Keratinocyte (primary cell): ENCODE measurements around the gene VPS13D. TPM values are rescaled to one million over a fixed set of nuclear protein-coding genes. Genes with fewer than 3 reads are reported as not detected.

Experiments used
- DNase-seq: peaks from one replicate; pipeline ENCODE4 v3.0.0-alpha.2; 2011; ENCODE audit warnings: low read depth, missing footprints, low spot score
- FAIRE-seq: peaks from 2 replicates; lab custom pipeline; 2011; peaks lifted over from hg19 to GRCh38; lab: Jason Lieb, UNC
- H2AFZ ChIP-seq: 2 replicates; pipeline ENCODE4 v1.6.0; 2012; ENCODE audit warnings: low read length, control low read depth, inconsistent platforms; ENCODE audit not compliant: control insufficient read depth
- H3K27ac ChIP-seq: 2 replicates; pipeline ENCODE4 v1.5.1; 2011; ENCODE audit warnings: low read length; ENCODE audit not compliant: control insufficient read depth, insufficient read depth
- H3K27me3 ChIP-seq: 3 replicates; pipeline ENCODE4 v1.6.0; 2011; ENCODE audit warnings: low read length; ENCODE audit not compliant: control insufficient read depth, insufficient read depth; ENCODE audit errors: extremely low read depth
- H3K36me3 ChIP-seq, 2 experiments: 2 replicates in 1 of 2; 3 replicates in 1 of 2; pipeline ENCODE4 v1.5.1; 2011; ENCODE audit warnings: low read length in 2 of 2, mild to moderate bottlenecking in 1 of 2; ENCODE audit not compliant: control insufficient read depth in 2 of 2, insufficient read depth in 2 of 2; ENCODE audit errors: extremely low read depth in 1 of 2
- H3K4me1 ChIP-seq: 3 replicates; pipeline ENCODE4 v1.5.1; 2011; ENCODE audit warnings: low read length; ENCODE audit not compliant: control insufficient read depth, insufficient read depth; ENCODE audit errors: extremely low read depth
- H3K4me2 ChIP-seq: 3 replicates; pipeline ENCODE4 v1.6.0; 2011; ENCODE audit warnings: low read depth, low read length; ENCODE audit not compliant: control insufficient read depth, insufficient read depth; ENCODE audit errors: extremely low read depth
- H3K4me3 ChIP-seq, 3 experiments: fragments of 200-600 bp in 1 of 3; sonication (generic) in 1 of 3; 2 replicates in 2 of 3; 3 replicates in 1 of 3; pipeline ENCODE4 v1.5.1; 2011 to 2016; ENCODE audit warnings: low read length in 3 of 3, mild to moderate bottlenecking in 3 of 3, control low read depth in 2 of 3, inconsistent platforms in 1 of 3, low read depth in 1 of 3, mixed read lengths in 1 of 3, mixed run types in 1 of 3, moderate library complexity in 1 of 3; ENCODE audit not compliant: control insufficient read depth in 2 of 3, insufficient read depth in 2 of 3; ENCODE audit errors: extremely low read depth in 1 of 3
- H3K79me2 ChIP-seq: 2 replicates; pipeline ENCODE4 v1.6.0; 2012; ENCODE audit warnings: low read length; ENCODE audit not compliant: control insufficient read depth, insufficient read depth
- H3K9ac ChIP-seq: 3 replicates; pipeline ENCODE4 v1.6.0; 2011; ENCODE audit warnings: low read length; ENCODE audit not compliant: control insufficient read depth, insufficient read depth; ENCODE audit errors: extremely low read depth
- H3K9me1 ChIP-seq: 3 replicates; pipeline ENCODE4 v1.6.0; 2011; ENCODE audit warnings: low read length; ENCODE audit not compliant: control insufficient read depth, insufficient read depth; ENCODE audit errors: extremely low read depth
- H3K9me3 ChIP-seq: 2 replicates; pipeline ENCODE4 v1.5.1; 2012; ENCODE audit warnings: low read depth, low read length; ENCODE audit not compliant: control insufficient read depth
- H4K20me1 ChIP-seq: 3 replicates; pipeline ENCODE4 v1.6.0; 2011; ENCODE audit warnings: low read length; ENCODE audit not compliant: control insufficient read depth, insufficient read depth; ENCODE audit errors: extremely low read depth
- CTCF ChIP-seq, 3 experiments: IDR thresholded peaks in 1 of 3; conservative IDR thresholded peaks in 1 of 3; optimal IDR thresholded peaks in 1 of 3; 2 replicates in 2 of 3; 3 replicates in 1 of 3; pipeline versions ENCODE3 to v1.5.1; 2011; ENCODE audit warnings: low read length in 3 of 3, mild to moderate bottlenecking in 3 of 3, moderate library complexity in 2 of 3, control low read depth in 1 of 3, inconsistent platforms in 1 of 3; ENCODE audit not compliant: insufficient read depth in 2 of 3; ENCODE audit errors: extremely low read depth in 1 of 3
- EZH2 ChIP-seq: IDR thresholded peaks from one replicate; pipeline ENCODE4 v1.6.1; 2012; ENCODE audit warnings: inconsistent platforms, mild to moderate bottlenecking, low read length, moderate library complexity
- dilution Hi-C: fragments of 300-500 bp; cut with MboI; formaldehyde crosslinking; loops from one replicate; pipeline ENCODE4 v1.7.0; 2020; ENCODE audit warnings: low sequenced_read_pairs; ENCODE audit not compliant: extremely low pct_ligation_motif_present
- polyA plus RNA-seq, 5 experiments: library from polyadenylated mRNA; depleted of rRNA in 3 of 5; stranded (reverse) in 3 of 5; stranded (forward) in 1 of 5; unstranded in 1 of 5; fragments of >200 nt; gene quantifications; 1 replicate in 1 of 5; 2 replicates in 3 of 5; 3 replicates in 1 of 5; pipeline versions ENCODE4 v1.2.1 to v1.2.3, GENCODE V29; 2011 to 2012; ENCODE audit warnings: missing spikeins in 2 of 5, low read depth in 1 of 5, low replicate concordance in 1 of 5

The VPS13D gene
- polyA plus RNA-seq, 1 donor (not counting 4 experiments of a cell fraction or from before 2014, with no cell fraction given), result 19.0 TPM

- dilution Hi-C loops, result no loop called here
- Histone ChIP-seq H2AFZ (no peak overlapping the region), H3K4me2 (no peak overlapping the region), H3K27ac (no peak overlapping the region), H3K27me3 (peaks cover 33% of the 10 kb centered on the region), H3K79me2 (no peaks in the 10 kb centered on the region), H3K9ac (no peak overlapping the region), H3K9me3 (no peaks in the 10 kb centered on the region), H3K4me3 (no peak overlapping the region), H3K36me3 (no peaks in the 10 kb centered on the region), H4K20me1 (no peaks in the 10 kb centered on the region), H3K9me1 (no peaks in the 10 kb centered on the region), H3K4me1 (no peaks in the 10 kb centered on the region)
- DNase-seq (no peak), FAIRE-seq (no peak)
- no peak for TF ChIP-seq CTCF (optimal IDR thresholded peaks at IDR 0.05 in 1 of 3, IDR thresholded peaks at IDR 0.05 in 1 of 3, conservative IDR thresholded peaks at IDR 0.05 in 1 of 3; ENCODE audit: extremely low read depth in 1 of 3, insufficient read depth in 2 of 3, low read length in 3 of 3)
- TF ChIP-seq EZH2, result no peak
Observed at GRCh38 chr1:12184008-12184681, 45.7 kb upstream of the VPS13D start.

- Histone ChIP-seq H3K27ac (no peak overlapping the region), H3K79me2 (no peaks in the 10 kb centered on the region), H3K4me3 (no peak overlapping the region), H2AFZ (no peak overlapping the region), H3K9me3 (no peaks in the 10 kb centered on the region), H4K20me1 (no peaks in the 10 kb centered on the region), H3K4me1 (no peaks in the 10 kb centered on the region), H3K4me2 (no peak overlapping the region), H3K27me3 (peaks cover 32% of the 10 kb centered on the region), H3K36me3 (no peaks in the 10 kb centered on the region), H3K9ac (no peak overlapping the region), H3K9me1 (no peaks in the 10 kb centered on the region)
- DNase-seq (no peak), FAIRE-seq (no peak)
- dilution Hi-C loops, result no loop called here
- TF ChIP-seq CTCF (optimal IDR thresholded peaks at IDR 0.05 in 1 of 3, IDR thresholded peaks at IDR 0.05 in 1 of 3, conservative IDR thresholded peaks at IDR 0.05 in 1 of 3; ENCODE audit: extremely low read depth in 1 of 3, insufficient read depth in 2 of 3, low read length in 3 of 3) (no peak), EZH2 (no peak)
Observed at GRCh38 chr1:12185036-12185917, 44.6 kb upstream of the VPS13D start.
